ENCODE data around the gene PLPP4. TPM values are rescaled to one million over a fixed set of nuclear protein-coding genes. Genes with fewer than 3 reads are reported as not detected.

The PLPP4 gene
- total and polyA plus RNA-seq, 2 donors from 2014 or later = 6.4 to 11.2 TPM

DNA sequence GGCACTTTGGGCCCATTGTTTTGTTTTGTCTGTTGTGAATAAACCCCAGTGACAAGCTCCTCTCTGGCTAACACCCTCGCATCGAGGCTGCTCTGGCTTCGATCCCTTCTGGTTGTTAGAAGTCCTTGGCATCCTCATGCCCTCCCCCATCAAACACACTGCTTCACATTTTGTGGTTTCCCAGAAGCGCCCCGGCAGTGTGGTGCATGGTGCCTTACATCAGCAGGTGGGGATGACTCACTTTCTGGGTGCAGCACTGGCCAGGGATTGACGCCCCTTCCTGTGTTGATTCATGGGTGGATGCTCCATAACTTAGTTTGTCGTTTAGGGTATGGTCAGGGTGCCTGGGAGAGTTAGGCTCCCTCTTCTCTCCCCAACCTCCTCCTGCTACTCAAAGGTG is 51.4 kb downstream of the PLPP4 start:
- Histone ChIP-seq H3K9me3 (ENCODE audit: control insufficient read depth in 2 of 3, insufficient read depth in 1 of 3, low read length in 3 of 3) (no peaks in the 10 kb centered on the region), H3K9ac (ENCODE audit: low read length in 3 of 3) (no peak overlapping the region), H3K4me1 (ENCODE audit: control insufficient read depth in 2 of 3, insufficient read depth in 2 of 3, low read depth in 1 of 3, low read length in 3 of 3) (no peaks in the 10 kb centered on the region), H3K36me3 (ENCODE audit: control insufficient read depth in 2 of 3, insufficient read depth in 3 of 3, low read length in 3 of 3) (no peaks in the 10 kb centered on the region), H3K4me3 (ENCODE audit: low read length in 3 of 3) (no peak overlapping the region), H3K27me3 (ENCODE audit: control insufficient read depth, insufficient read depth, low read length) (no peaks in the 10 kb centered on the region), H3K27ac (ENCODE audit: low read depth in 2 of 2, low read length in 2 of 2) (no peak overlapping the region)
- intact Hi-C loops (cut with DNase I) = no loop called here
- FAIRE-seq = no peak
- no peak for DNase-seq
- TF ChIP-seq, protein P1, sequence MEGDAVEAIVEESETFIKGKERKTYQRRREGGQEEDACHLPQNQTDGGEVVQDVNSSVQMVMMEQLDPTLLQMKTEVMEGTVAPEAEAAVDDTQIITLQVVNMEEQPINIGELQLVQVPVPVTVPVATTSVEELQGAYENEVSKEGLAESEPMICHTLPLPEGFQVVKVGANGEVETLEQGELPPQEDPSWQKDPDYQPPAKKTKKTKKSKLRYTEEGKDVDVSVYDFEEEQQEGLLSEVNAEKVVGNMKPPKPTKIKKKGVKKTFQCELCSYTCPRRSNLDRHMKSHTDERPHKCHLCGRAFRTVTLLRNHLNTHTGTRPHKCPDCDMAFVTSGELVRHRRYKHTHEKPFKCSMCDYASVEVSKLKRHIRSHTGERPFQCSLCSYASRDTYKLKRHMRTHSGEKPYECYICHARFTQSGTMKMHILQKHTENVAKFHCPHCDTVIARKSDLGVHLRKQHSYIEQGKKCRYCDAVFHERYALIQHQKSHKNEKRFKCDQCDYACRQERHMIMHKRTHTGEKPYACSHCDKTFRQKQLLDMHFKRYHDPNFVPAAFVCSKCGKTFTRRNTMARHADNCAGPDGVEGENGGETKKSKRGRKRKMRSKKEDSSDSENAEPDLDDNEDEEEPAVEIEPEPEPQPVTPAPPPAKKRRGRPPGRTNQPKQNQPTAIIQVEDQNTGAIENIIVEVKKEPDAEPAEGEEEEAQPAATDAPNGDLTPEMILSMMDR (IDR thresholded peaks at IDR 0.05; ENCODE audit: borderline replicate concordance, extremely low read depth, insufficient read depth) = no peak

DNA sequence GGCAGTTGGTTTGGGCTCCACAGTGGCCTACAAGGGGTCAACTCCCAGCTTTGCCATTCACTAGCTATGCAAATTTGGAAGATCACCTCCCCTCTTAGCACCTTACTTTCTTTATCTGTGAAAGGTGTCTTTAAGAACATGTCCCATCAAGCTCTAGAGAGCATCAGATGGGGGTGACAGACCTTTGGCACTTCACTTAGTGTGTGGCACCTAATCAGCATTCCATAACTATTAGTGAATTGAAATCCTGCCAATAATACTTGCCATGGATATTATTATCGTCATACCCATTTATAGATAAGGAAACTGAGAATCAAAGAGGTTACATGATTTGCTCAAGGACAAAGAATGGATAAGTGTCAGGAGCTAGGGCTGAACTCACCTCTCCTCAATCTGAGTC is 51.9 kb downstream of the PLPP4 start:
- Histone ChIP-seq H3K27ac (ENCODE audit: low read depth in 2 of 2, low read length in 2 of 2) (no peak overlapping the region), H3K9me3 (ENCODE audit: control insufficient read depth in 2 of 3, insufficient read depth in 1 of 3, low read length in 3 of 3) (no peaks in the 10 kb centered on the region), H3K27me3 (ENCODE audit: control insufficient read depth, insufficient read depth, low read length) (no peaks in the 10 kb centered on the region), H3K9ac (ENCODE audit: low read length in 3 of 3) (no peak overlapping the region), H3K4me3 (ENCODE audit: low read length in 3 of 3) (no peak overlapping the region), H3K36me3 (ENCODE audit: control insufficient read depth in 2 of 3, insufficient read depth in 3 of 3, low read length in 3 of 3) (no peaks in the 10 kb centered on the region), H3K4me1 (ENCODE audit: control insufficient read depth in 2 of 3, insufficient read depth in 2 of 3, low read depth in 1 of 3, low read length in 3 of 3) (no peaks in the 10 kb centered on the region)
- intact Hi-C loops (cut with DNase I) = no loop called here
- no peak for FAIRE-seq
- DNase-seq = no peak
- TF ChIP-seq, protein P1 (IDR thresholded peaks at IDR 0.05; ENCODE audit: borderline replicate concordance, extremely low read depth, insufficient read depth) = no peak

DNA sequence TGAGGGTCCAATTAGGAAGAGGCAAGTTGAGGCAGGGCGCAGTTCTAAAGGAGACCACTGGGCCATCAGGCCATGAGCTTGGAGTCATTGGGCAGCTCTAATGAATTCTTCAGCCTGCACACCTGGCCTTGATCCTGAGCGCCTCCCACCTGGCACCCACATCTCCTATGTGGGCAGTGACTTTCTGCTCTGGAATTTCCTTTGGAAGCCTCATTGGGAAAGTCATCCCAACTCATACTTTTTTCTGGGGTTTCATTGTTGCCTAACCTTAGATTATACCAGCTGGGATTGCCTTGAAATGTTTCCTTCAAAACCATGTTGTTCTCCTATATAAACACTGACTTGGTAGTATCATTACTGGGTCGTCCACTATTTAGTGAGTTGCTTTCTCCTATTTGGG is 54.1 kb downstream of the PLPP4 start:
- intact Hi-C loops (cut with DNase I) = no loop called here
- TF ChIP-seq, protein P1 (IDR thresholded peaks at IDR 0.05; ENCODE audit: borderline replicate concordance, extremely low read depth, insufficient read depth) = no peak
- no peak overlapping the region for H3K9ac ChIP-seq (ENCODE audit: low read length in 3 of 3)
- no peak for FAIRE-seq
- no peaks in the 10 kb centered on the region for H3K36me3 ChIP-seq (ENCODE audit: control insufficient read depth in 2 of 3, insufficient read depth in 3 of 3, low read length in 3 of 3)
- H3K27me3 ChIP-seq (ENCODE audit: control insufficient read depth, insufficient read depth, low read length) = no peaks in the 10 kb centered on the region
- no peak overlapping the region for H3K27ac ChIP-seq (ENCODE audit: low read depth in 2 of 2, low read length in 2 of 2)
- no peak overlapping the region for H3K4me3 ChIP-seq (ENCODE audit: low read length in 3 of 3)
- no peak for DNase-seq
- no peaks in the 10 kb centered on the region for H3K9me3 ChIP-seq (ENCODE audit: control insufficient read depth in 2 of 3, insufficient read depth in 1 of 3, low read length in 3 of 3)
- no peaks in the 10 kb centered on the region for H3K4me1 ChIP-seq (ENCODE audit: control insufficient read depth in 2 of 3, insufficient read depth in 2 of 3, low read depth in 1 of 3, low read length in 3 of 3)

DNA sequence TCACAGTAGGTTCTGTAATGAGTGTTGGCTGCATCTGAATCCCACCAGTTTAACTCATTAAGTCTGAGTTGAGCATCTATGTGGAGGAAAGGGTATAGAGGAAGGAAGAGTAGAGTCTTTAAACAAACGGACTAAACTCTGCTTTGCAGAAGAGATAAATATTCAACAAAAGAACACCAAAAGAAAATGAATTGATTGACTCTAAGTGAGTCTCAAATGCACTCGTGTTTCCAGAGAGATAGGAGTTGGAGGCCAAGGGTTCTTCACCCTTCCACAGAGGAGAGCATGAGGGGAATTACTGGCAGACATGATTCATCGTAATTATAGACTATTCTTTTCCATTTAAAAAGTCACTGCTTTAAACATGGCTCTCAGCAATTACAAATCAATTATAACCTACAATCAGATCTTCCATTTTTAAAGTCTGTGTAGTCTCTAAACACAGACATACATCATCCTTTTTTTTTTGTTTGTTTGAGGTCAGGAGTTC is 56.3 kb downstream of the PLPP4 start:
- Histone ChIP-seq H3K36me3 (ENCODE audit: control insufficient read depth in 2 of 3, insufficient read depth in 3 of 3, low read length in 3 of 3) (no peaks in the 10 kb centered on the region), H3K27ac (ENCODE audit: low read depth in 2 of 2, low read length in 2 of 2) (no peak overlapping the region), H3K4me1 (ENCODE audit: control insufficient read depth in 2 of 3, insufficient read depth in 2 of 3, low read depth in 1 of 3, low read length in 3 of 3) (no peaks in the 10 kb centered on the region), H3K27me3 (ENCODE audit: control insufficient read depth, insufficient read depth, low read length) (no peaks in the 10 kb centered on the region), H3K4me3 (ENCODE audit: low read length in 3 of 3) (no peak overlapping the region), H3K9me3 (ENCODE audit: control insufficient read depth in 2 of 3, insufficient read depth in 1 of 3, low read length in 3 of 3) (no peaks in the 10 kb centered on the region), H3K9ac (ENCODE audit: low read length in 3 of 3) (no peak overlapping the region)
- intact Hi-C loops (cut with DNase I) = no loop called here
- DNase-seq (no peak), FAIRE-seq (no peak)
- TF ChIP-seq, protein P1 (IDR thresholded peaks at IDR 0.05; ENCODE audit: borderline replicate concordance, extremely low read depth, insufficient read depth) = no peak

Data from kidney (tissue), 14 donors.